GM13976 (cell line): ENCODE data around the gene AKAP13.

Source experiments
- DNase-seq: peaks from one replicate; pipeline ENCODE4 v3.0.0; 2012; ENCODE audit warnings: low spot score
- CTCF ChIP-seq: IDR thresholded peaks from 2 replicates; pipeline ENCODE4 v1.5.1; 2012; ENCODE audit warnings: borderline replicate concordance, mild to moderate bottlenecking; ENCODE audit not compliant: insufficient read depth; ENCODE audit errors: extremely low read depth, missing control alignments, control extremely low read depth
- in situ Hi-C: fragments of 300-500 bp; cut with MboI; formaldehyde crosslinking; loops from one replicate; pipeline ENCODE4 v1.12.0; 2022; ENCODE audit warnings: low sequenced_read_pairs, mixed read lengths, inconsistent platforms; ENCODE audit not compliant: unreplicated experiment

AKAP13 gene

GRCh38 chr15:85767785-85768529, 387.6 kb downstream of the AKAP13 start:
- in situ Hi-C loops = no loop called here
- no peak for DNase-seq
- TF ChIP-seq CTCF = no peak

GRCh38 chr15:85768595-85769168, 388.3 kb downstream of the AKAP13 start:
- no peak for TF ChIP-seq CTCF

GRCh38 chr15:85769182-85769900, 388.9 kb downstream of the AKAP13 start:
- no peak for TF ChIP-seq CTCF
- no peak for DNase-seq
- in situ Hi-C loops = no loop called here

More at GRCh38 chr15:85768595-85769168, 388.3 kb downstream of the AKAP13 start:
- in situ Hi-C loops = no loop called here
- DNase-seq = no peak

GRCh38 chr15:85770096-85771041, 390.0 kb downstream of the AKAP13 start:
- DNase-seq = no peak
- TF ChIP-seq CTCF = no peak
- in situ Hi-C loops = no loop called here

GRCh38 chr15:85771271-85771670, 390.9 kb downstream of the AKAP13 start:
- no peak for TF ChIP-seq CTCF
- no peak for DNase-seq
- in situ Hi-C loops = no loop called here
